ENCODE results near the gene GOLGA6L10. TPM values are rescaled to one million over a fixed set of nuclear protein-coding genes. Genes with fewer than 3 reads are reported as not detected.
A peak's percentile ranks its signal among the peaks of the same experiment; 100 is the strongest.

The GOLGA6L10 gene
- total RNA-seq, 1 experiment from 2014 or later = 1.9 TPM

DNA sequence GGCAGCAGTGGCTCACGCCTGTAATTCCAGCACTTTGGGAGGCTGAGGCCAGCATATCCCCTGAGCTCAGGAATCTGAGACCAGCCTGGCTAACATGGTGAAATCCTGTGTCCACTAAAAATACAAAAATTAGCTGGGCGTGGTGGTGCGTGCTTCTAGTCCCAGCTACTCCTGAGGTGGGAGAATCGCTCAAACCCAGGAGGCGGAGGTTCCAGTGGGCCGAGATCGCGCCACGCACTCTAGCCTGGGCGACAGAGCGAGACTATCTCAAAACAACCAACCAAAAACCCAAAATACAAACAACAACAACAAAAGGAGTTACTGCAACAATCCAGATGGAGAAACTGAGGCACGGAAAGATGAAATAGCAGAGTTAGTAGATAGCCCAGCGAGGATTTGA is 51.2 kb downstream of the GOLGA6L10 start:
- H3K4me3 Mint-ChIP-seq (ENCODE audit: unreplicated experiment) = no peak overlapping the region
- no peaks in the 10 kb centered on the region for H3K27me3 Mint-ChIP-seq (ENCODE audit: insufficient read depth, unreplicated experiment)

DNA sequence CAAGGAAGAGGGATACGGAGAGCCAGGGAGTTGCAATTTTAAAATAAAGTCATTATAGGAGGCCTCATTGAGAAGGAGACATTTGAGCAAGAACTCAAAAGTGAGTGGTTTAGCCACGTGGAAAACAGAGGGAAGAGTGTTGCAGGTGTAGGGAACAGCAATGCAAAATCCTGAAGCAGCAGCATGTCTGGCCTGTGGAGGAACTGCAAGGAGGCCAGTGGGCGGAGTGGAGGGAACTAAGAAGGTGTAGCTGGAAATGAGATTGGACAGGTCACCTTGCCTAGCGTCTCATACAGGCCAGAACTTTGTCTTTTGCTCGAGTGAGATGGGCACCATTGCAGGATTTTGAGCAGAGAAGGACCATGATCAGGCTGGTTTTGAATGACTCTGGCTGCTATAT is 51.7 kb downstream of the GOLGA6L10 start:
- BruUV-seq (replicated peaks) = no TSS peak
- CTCF ChIA-PET = no interaction called here

More for the DNA sequence above, 51.2 kb downstream of the GOLGA6L10 start:
- Mint-ChIP-seq H3K4me1 (ENCODE audit: insufficient read depth, unreplicated experiment) (peaks cover 15% of the 10 kb centered on the region), H3K27ac (ENCODE audit: low read depth, unreplicated experiment) (peak overlapping the region; percentile 61), H3K9me3 (ENCODE audit: unreplicated experiment) (no peaks in the 10 kb centered on the region), H3K36me3 (ENCODE audit: insufficient read depth, unreplicated experiment) (no peaks in the 10 kb centered on the region)
- no peak for TF ChIP-seq CTCF (IDR thresholded peaks at IDR 0.05; ENCODE audit: unreplicated experiment)
- CTCF ChIA-PET = no interaction called here
- POLR2A ChIA-PET = no interaction called here
- DNase-seq (ENCODE audit: unreplicated experiment) = no peak
- no TSS peak for BruUV-seq (replicated peaks)
- intact Hi-C loops (cut with micrococcal nuclease) = no loop called here

GRCh38 chr15:82294061-82294690 is 55.1 kb downstream of the GOLGA6L10 start:
- POLR2A ChIA-PET = no interaction called here
- no peaks in the 10 kb centered on the region for H3K27me3 Mint-ChIP-seq (ENCODE audit: insufficient read depth, unreplicated experiment)
- intact Hi-C loops (cut with micrococcal nuclease) = no loop called here
- no peak for TF ChIP-seq CTCF (IDR thresholded peaks at IDR 0.05; ENCODE audit: unreplicated experiment)
- CTCF ChIA-PET = interaction anchor here (0.8 kb wide), 1 partner anchor 10 kb away, joined by 4 read pairs; no protein-coding TSS in a partner anchor
- H3K4me3 Mint-ChIP-seq (ENCODE audit: unreplicated experiment) = no peak overlapping the region
- H3K36me3 Mint-ChIP-seq (ENCODE audit: insufficient read depth, unreplicated experiment) = no peaks in the 10 kb centered on the region
- DNase-seq (ENCODE audit: unreplicated experiment) = no peak
- no peak overlapping the region for H3K27ac Mint-ChIP-seq (ENCODE audit: low read depth, unreplicated experiment)
- H3K9me3 Mint-ChIP-seq (ENCODE audit: unreplicated experiment) = no peaks in the 10 kb centered on the region
- no TSS peak for BruUV-seq (replicated peaks)
- H3K4me1 Mint-ChIP-seq (ENCODE audit: insufficient read depth, unreplicated experiment) = no peaks in the 10 kb centered on the region

More for the DNA sequence above, 51.7 kb downstream of the GOLGA6L10 start:
- no peak for DNase-seq (ENCODE audit: unreplicated experiment)
- TF ChIP-seq CTCF (IDR thresholded peaks at IDR 0.05; ENCODE audit: unreplicated experiment) = no peak
- H3K27me3 Mint-ChIP-seq (ENCODE audit: insufficient read depth, unreplicated experiment) = no peaks in the 10 kb centered on the region
- POLR2A ChIA-PET = no interaction called here
- no peak overlapping the region for H3K4me3 Mint-ChIP-seq (ENCODE audit: unreplicated experiment)
- no peaks in the 10 kb centered on the region for H3K36me3 Mint-ChIP-seq (ENCODE audit: insufficient read depth, unreplicated experiment)
- H3K27ac Mint-ChIP-seq (ENCODE audit: low read depth, unreplicated experiment) = peak overlapping the region; percentile 61
- no peaks in the 10 kb centered on the region for H3K9me3 Mint-ChIP-seq (ENCODE audit: unreplicated experiment)
- H3K4me1 Mint-ChIP-seq (ENCODE audit: insufficient read depth, unreplicated experiment) = peaks cover 15% of the 10 kb centered on the region
- intact Hi-C loops (cut with micrococcal nuclease) = no loop called here

DNA sequence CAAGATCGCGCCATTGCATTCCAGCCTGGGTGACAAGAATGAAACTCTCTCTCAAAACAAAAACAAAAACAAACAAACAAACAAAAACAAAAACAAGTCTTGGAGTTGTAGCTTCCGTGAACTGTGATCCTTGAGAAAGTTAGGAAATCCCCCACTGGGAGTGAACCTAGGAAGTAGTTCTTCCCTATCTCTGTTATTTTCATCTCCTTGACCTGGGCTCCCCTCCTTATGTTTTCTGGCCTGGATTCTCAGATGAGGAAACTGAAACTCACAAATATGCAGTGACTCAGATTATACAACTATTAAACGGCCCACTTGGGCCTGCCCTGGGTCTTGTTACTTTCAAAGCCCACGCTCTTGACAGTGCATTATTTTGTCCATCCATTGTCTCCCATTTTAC is 57.0 kb downstream of the GOLGA6L10 start:
- BruUV-seq (replicated peaks) = no TSS peak
- no peak overlapping the region for H3K4me3 Mint-ChIP-seq (ENCODE audit: unreplicated experiment)

More for the DNA sequence above, 57.0 kb downstream of the GOLGA6L10 start:
- ChIA-PET CTCF (no interaction called here), POLR2A (no interaction called here)
- Mint-ChIP-seq H3K4me1 (ENCODE audit: insufficient read depth, unreplicated experiment) (no peaks in the 10 kb centered on the region), H3K36me3 (ENCODE audit: insufficient read depth, unreplicated experiment) (no peaks in the 10 kb centered on the region), H3K27ac (ENCODE audit: low read depth, unreplicated experiment) (no peak overlapping the region), H3K27me3 (ENCODE audit: insufficient read depth, unreplicated experiment) (no peaks in the 10 kb centered on the region), H3K9me3 (ENCODE audit: unreplicated experiment) (no peaks in the 10 kb centered on the region)
- no peak for TF ChIP-seq CTCF (IDR thresholded peaks at IDR 0.05; ENCODE audit: unreplicated experiment)
- peak; percentile 4 for DNase-seq (ENCODE audit: unreplicated experiment)
- intact Hi-C loops (cut with micrococcal nuclease) = no loop called here

Other genes with a start within 250 kb of the GOLGA6L10 start
- gene EFL1, start 86.7 kb downstream of the GOLGA6L10 start, total RNA-seq (2022) = 41.0 and 44.7 TPM in 2 replicates
- gene SAXO2, start 86.7 kb downstream of the GOLGA6L10 start, total RNA-seq (2022) = 3.9 and 4.2 TPM in 2 replicates
- 4.1 and 5.3 TPM in 2 replicates for gene GOLGA6L9, start 80.3 kb upstream of the GOLGA6L10 start, total RNA-seq (2022)
- 2,707 and 3,065 TPM in 2 replicates for gene RPS17, start 191.0 kb upstream of the GOLGA6L10 start, total RNA-seq (2022)

Data from MCF 10A (cell line).